Right ventricle myocardium superior (tissue), 1 donor: Measurements from ENCODE around the gene KCNK16. TPM values are rescaled to one million over a fixed set of nuclear protein-coding genes. Genes with fewer than 3 reads are reported as not detected.

ENCODE experiments used
- total RNA-seq: library from RNA; stranded (reverse); fragmentation: NEBNext Ultra II Directional; extraction: Animal tissue kit (Norgen Biotek cat#: 25700); gene quantifications from one replicate; pipeline ENCODE4 v1.2.1, GENCODE V29; 2021
- donor health status: DM: no; HTN: yes; CAD: no; lungs with severe emphysema.

Gene KCNK16
- total RNA-seq, 1 donor from 2014 or later, result not detected

Other genes with a start within 250 kb of the KCNK16 start
- gene SAYSD1, start 207.5 kb downstream of the KCNK16 start, total RNA-seq, result 10.9 TPM
- gene KCNK5, start 93.2 kb downstream of the KCNK16 start, total RNA-seq, result 0.65 TPM
- not detected for gene KCNK17, start 8.3 kb downstream of the KCNK16 start, total RNA-seq